GM21360 (cell line): Measurements from ENCODE around the gene TEKT3.

Experiments used
- ATAC-seq: cut with Tn5 transposase; IDR thresholded peaks from one replicate; pipeline ENCODE4 v1.9.1; 2021; ENCODE audit warnings: mild to moderate bottlenecking, moderate library complexity; ENCODE audit not compliant: unreplicated experiment

TEKT3 gene

GRCh38 chr17:15341385-15341849, at the start of gene TEKT3:
Gene TEKT3, minus strand, starts transcription at chr17:15341597. Its CDS starts 10,012 bp downstream, at chr17:15331585.
- ATAC-seq: no peak

GRCh38 chr17:15388356-15389041, 47.1 kb upstream of the TEKT3 start:
- ATAC-seq: no peak

- ATAC-seq: no peak
Observed at GRCh38 chr17:15386083-15386482, 44.7 kb upstream of the TEKT3 start.

GRCh38 chr17:15385305-15385704, 43.9 kb upstream of the TEKT3 start:
- ATAC-seq: no peak

GRCh38 chr17:15384142-15384787, 42.9 kb upstream of the TEKT3 start:
- no peak for ATAC-seq

GRCh38 chr17:15382914-15383313, 41.5 kb upstream of the TEKT3 start:
- ATAC-seq: no peak

- ATAC-seq: no peak
Observed at GRCh38 chr17:15381707-15382106, 40.3 kb upstream of the TEKT3 start.

GRCh38 chr17:15380446-15380845, 39.0 kb upstream of the TEKT3 start:
- ATAC-seq: no peak

- no peak for ATAC-seq
Observed at GRCh38 chr17:15379659-15380058, 38.3 kb upstream of the TEKT3 start.

- ATAC-seq: no peak
Observed at GRCh38 chr17:15378243-15378642, 36.8 kb upstream of the TEKT3 start.

GRCh38 chr17:15377616-15378015, 36.2 kb upstream of the TEKT3 start:
- no peak for ATAC-seq

- ATAC-seq: no peak
Observed at GRCh38 chr17:15377200-15377599, 35.8 kb upstream of the TEKT3 start.

- ATAC-seq: no peak
Observed at GRCh38 chr17:15371376-15372130, 30.2 kb upstream of the TEKT3 start.

GRCh38 chr17:15368600-15368999, 27.2 kb upstream of the TEKT3 start:
- no peak for ATAC-seq

- no peak for ATAC-seq
Observed at GRCh38 chr17:15366026-15366425, 24.6 kb upstream of the TEKT3 start.

- no peak for ATAC-seq
Observed at GRCh38 chr17:15364615-15365014, 23.2 kb upstream of the TEKT3 start.

- no peak for ATAC-seq
Observed at GRCh38 chr17:15363702-15364101, 22.3 kb upstream of the TEKT3 start.

GRCh38 chr17:15361592-15361991, 20.2 kb upstream of the TEKT3 start:
- ATAC-seq: no peak

- ATAC-seq: no peak
Observed at GRCh38 chr17:15361151-15361550, 19.8 kb upstream of the TEKT3 start.

- no peak for ATAC-seq
Observed at GRCh38 chr17:15354256-15354655, 12.9 kb upstream of the TEKT3 start.

GRCh38 chr17:15351925-15352324, 10.5 kb upstream of the TEKT3 start:
- ATAC-seq: no peak

GRCh38 chr17:15351478-15351840, 10.1 kb upstream of the TEKT3 start:
- no peak for ATAC-seq
